Thyroid gland (tissue), 4 donors: ENCODE results near the gene DKK2. TPM values are rescaled to one million over a fixed set of nuclear protein-coding genes. Genes with fewer than 3 reads are reported as not detected.

Experiments
- DNase-seq, 2 donors: peaks; one replicate each; pipeline ENCODE4 v3.0.0-alpha.2; 2019
- H3K27ac ChIP-seq, 3 donors: fragments of 200-600 bp; sonication (generic); 1 replicate in 2 of 3; 2 replicates in 1 of 3; pipeline ENCODE4 v1.5.1; 2016 to 2019; ENCODE audit warnings: mild to moderate bottlenecking in 1 of 3, moderate library complexity in 1 of 3
- H3K27me3 ChIP-seq: fragments of 200-600 bp; sonication (generic); one replicate; pipeline ENCODE4 v1.5.1; 2019
- H3K36me3 ChIP-seq, 2 donors: fragments of 200-600 bp; sonication (generic); one replicate each; pipeline ENCODE4 v1.5.1; 2016 to 2019
- H3K4me1 ChIP-seq, 2 donors: fragments of 200-600 bp; sonication (generic); one replicate each; pipeline ENCODE4 v1.5.1; 2017 to 2019
- H3K4me3 ChIP-seq, 3 donors: fragments of 200-600 bp; sonication (generic); replicated peaks in 1 of 3; 1 replicate in 2 of 3; 2 replicates in 1 of 3; pipeline ENCODE4 v1.5.1; 2016; ENCODE audit warnings: mild to moderate bottlenecking in 1 of 3
- H3K9me3 ChIP-seq: fragments of 200-600 bp; sonication (generic); one replicate; pipeline ENCODE4 v1.5.1; 2017
- POLR2A ChIP-seq, 2 donors: fragments of 450-650 bp; IDR thresholded peaks; one replicate each; pipeline ENCODE4 v1.6.1; 2017; ENCODE audit warnings: antibody characterized with exemption in 2 of 2, mild to moderate bottlenecking in 2 of 2, moderate library complexity in 1 of 2
- WGBS, 2 donors: methylation state at CpG; one replicate each; pipeline ENCODE4 v1.1.5; 2017; 5-methylcytosine and 5-hydroxymethylcytosine counted together
- intact Hi-C: fragments of 100-400 bp; cut with DNase I; formaldehyde crosslinking; loops from one replicate; pipeline ENCODE4 v1.15.1; 2023
- total RNA-seq, 4 donors: library from RNA; depleted of rRNA; stranded (reverse); fragments of >200 nt; gene quantifications; one replicate each; pipeline ENCODE4 v1.2.3, GENCODE V29; 2016
- TF ChIP-seq, protein P1 (sequence below), 6 experiments: fragments of 200-600 bp in 3 of 6; fragments of 450-650 bp in 3 of 6; sonication (generic) in 3 of 6; IDR thresholded peaks; one replicate each; pipeline ENCODE4 v1.5.1; 2016 to 2019; ENCODE audit warnings: antibody characterized with exemption in 6 of 6, mild to moderate bottlenecking in 2 of 6, inconsistent platforms in 1 of 6, moderate library complexity in 1 of 6

Gene DKK2
- total RNA-seq, 4 donors from 2014 or later = 0.34 to 1.5 (median 0.77) TPM

DNA sequence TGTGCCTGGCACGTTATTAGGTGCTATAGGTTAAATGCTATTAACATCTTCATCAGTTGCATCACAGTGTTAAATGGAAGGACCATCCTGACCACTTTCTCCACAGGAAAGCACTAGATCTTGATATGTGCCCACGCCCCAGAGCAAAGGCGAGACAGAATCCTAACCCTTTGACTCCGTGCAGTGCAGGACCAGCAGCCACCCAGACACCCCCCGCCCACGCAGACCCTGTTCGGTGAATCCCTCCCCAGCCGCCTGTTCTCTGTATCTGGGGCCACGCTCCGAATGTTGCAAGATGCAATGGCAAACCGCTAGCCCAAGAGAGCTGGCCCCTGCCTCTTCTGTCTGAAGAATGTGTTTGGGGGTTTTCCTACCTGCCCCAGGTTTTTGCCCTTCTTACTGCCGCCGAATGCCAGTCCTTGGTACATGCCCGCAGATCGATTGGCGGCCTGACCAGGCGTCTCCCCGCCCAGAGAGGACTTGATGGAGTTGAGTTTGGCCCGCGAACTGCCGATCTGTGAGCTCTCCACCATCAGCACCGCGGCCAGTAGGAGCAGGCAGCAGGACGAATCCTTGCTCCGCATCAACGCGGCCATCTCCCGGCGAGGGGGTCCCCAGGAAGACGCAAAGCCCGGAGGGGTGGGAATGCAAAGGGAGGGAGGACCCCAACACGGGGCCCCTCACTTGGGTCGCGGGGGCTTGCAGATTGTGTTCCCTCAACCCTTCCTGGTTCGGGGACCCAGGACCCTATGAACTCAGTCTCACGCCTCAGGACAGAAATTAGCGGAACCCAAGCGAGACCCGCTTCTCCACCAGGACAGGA is 906 bp downstream of the DKK2 start:
- no peak overlapping the region for H3K4me3 ChIP-seq
- no peaks in the 10 kb centered on the region for H3K36me3 ChIP-seq
- peaks cover 7% of the 10 kb centered on the region for H3K27me3 ChIP-seq
- no peaks in the 10 kb centered on the region for H3K9me3 ChIP-seq
- peak; percentile 1 to 3 for DNase-seq
- WGBS, 2 donors = 5 to 6% methylated on average over 33 to 38 of the region's 39 CpGs
- no peak overlapping the region for H3K27ac ChIP-seq
- intact Hi-C loops = no loop called here
- TF ChIP-seq POLR2A (IDR thresholded peaks at IDR 0.05) = no peak
- TF ChIP-seq, protein P1, sequence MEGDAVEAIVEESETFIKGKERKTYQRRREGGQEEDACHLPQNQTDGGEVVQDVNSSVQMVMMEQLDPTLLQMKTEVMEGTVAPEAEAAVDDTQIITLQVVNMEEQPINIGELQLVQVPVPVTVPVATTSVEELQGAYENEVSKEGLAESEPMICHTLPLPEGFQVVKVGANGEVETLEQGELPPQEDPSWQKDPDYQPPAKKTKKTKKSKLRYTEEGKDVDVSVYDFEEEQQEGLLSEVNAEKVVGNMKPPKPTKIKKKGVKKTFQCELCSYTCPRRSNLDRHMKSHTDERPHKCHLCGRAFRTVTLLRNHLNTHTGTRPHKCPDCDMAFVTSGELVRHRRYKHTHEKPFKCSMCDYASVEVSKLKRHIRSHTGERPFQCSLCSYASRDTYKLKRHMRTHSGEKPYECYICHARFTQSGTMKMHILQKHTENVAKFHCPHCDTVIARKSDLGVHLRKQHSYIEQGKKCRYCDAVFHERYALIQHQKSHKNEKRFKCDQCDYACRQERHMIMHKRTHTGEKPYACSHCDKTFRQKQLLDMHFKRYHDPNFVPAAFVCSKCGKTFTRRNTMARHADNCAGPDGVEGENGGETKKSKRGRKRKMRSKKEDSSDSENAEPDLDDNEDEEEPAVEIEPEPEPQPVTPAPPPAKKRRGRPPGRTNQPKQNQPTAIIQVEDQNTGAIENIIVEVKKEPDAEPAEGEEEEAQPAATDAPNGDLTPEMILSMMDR (IDR thresholded peaks at IDR 0.05) = no peak
- peaks cover 3 to 23% of the 10 kb centered on the region in 2 donors for H3K4me1 ChIP-seq

DNA sequence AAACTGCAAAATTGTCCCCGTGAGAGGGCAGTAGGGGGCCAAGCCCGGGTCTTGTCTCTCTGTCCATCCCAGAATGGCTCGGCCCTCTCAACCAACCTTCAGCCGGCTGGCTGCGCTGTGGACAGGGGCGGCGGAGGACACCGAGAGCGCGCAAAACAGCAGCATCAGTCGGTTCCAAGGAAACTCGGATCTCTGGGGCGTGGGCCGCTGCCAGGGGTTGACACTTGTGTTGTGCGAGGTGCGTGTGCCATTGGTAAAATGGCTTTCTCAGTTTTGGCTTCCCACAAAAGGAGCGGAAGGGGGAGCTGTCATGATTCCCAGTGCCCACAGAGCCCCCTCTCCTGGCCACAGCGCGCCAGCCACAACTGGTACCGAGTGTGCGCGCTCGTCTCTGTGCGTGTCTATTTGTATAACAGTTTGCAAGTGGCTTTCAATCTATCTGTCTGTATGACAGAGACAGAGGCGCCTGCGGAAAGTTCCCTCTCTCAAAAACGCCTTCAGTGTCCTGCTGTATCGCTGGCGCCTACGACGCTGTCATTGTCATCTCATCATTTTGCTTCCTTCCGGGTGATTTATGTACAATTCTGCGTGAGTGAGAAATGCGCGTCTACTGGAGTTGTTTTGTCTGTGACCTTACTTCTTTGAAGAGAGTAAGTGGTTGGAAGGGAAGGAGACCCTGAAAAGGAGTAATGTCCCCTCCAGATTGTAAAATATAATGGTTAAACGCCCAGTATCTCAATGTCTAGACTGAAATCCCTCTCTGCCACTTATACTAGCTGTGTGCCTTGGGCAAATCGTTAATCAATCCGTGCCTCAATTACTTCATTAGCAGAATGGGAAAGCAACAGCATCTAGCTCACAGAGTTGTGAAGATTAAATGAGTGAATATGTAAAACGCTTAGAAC is 1.8 kb downstream of the DKK2 start:
- Histone ChIP-seq H3K9me3 (no peaks in the 10 kb centered on the region), H3K36me3 (no peaks in the 10 kb centered on the region), H3K27me3 (peaks cover 7% of the 10 kb centered on the region), H3K27ac (no peak overlapping the region), H3K4me3 (no peak overlapping the region), H3K4me1 (peaks cover 3 to 23% of the 10 kb centered on the region in 2 donors)
- TF ChIP-seq, protein P1 (IDR thresholded peaks at IDR 0.05) = no peak
- no peak for TF ChIP-seq POLR2A (IDR thresholded peaks at IDR 0.05)
- intact Hi-C loops = no loop called here
- WGBS, 2 donors = 3% methylated on average over 31 to 35 of the region's 39 CpGs
- peak; percentile 1 to 3 for DNase-seq

DNA sequence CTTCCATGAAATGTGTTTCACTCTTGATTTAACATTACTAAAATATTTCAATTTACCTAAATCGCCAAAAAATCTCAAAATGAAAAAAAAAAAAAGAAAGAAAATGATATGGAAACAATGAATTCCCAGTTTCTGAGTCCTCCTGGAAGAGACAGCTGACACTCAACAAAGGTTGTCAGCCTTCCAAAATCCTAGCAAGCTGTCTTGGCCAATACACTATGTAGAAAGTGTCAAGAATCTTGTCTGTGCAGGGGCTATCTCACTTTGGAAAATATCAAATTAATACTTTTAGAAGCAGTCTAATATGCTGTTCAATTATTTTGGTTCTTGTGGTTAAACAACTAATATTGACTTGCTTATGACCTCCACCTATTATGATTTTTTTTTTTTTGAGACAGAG is 8.7 kb downstream of the DKK2 start:
- 88 to 90% methylated on average over 1 of the region's 1 CpG for WGBS, 2 donors
- Histone ChIP-seq H3K36me3 (no peaks in the 10 kb centered on the region), H3K4me3 (no peak overlapping the region), H3K27ac (no peak overlapping the region), H3K9me3 (no peaks in the 10 kb centered on the region), H3K4me1 (no peaks in the 10 kb centered on the region), H3K27me3 (no peaks in the 10 kb centered on the region)
- intact Hi-C loops = no loop called here
- TF ChIP-seq, protein P1 (IDR thresholded peaks at IDR 0.05) = no peak
- TF ChIP-seq POLR2A (IDR thresholded peaks at IDR 0.05) = no peak
- no peak for DNase-seq

DNA sequence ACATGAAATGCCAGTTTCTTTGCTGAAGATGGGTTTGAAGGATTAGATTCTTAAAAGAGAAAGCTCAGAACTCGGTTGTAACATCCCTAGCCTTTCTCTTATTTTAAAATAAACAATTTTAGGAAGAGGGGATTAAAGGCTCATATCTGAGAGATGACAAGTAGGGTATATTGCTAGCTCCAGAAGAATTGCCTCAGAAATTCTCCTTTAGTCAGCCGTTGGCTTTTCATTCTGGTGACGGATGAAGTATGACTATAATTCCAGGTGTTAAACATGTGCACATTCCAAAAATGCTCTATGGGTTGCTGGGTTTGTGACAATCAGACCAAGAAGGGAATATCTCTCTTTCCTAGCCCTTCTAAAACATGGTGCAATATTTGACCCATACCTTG is 17.8 kb downstream of the DKK2 start:
- intact Hi-C loops = no loop called here
- H3K9me3 ChIP-seq = no peaks in the 10 kb centered on the region
- DNase-seq = no peak
- no peak overlapping the region for H3K27ac ChIP-seq
- H3K36me3 ChIP-seq = no peaks in the 10 kb centered on the region
- H3K4me1 ChIP-seq = no peaks in the 10 kb centered on the region
- TF ChIP-seq POLR2A (IDR thresholded peaks at IDR 0.05) = no peak
- TF ChIP-seq, protein P1 (IDR thresholded peaks at IDR 0.05) = no peak
- H3K27me3 ChIP-seq = no peaks in the 10 kb centered on the region
- 72 to 79% methylated on average over 3 of the region's 3 CpGs for WGBS, 2 donors
- H3K4me3 ChIP-seq = no peak overlapping the region
